OCI-LY7 (cell line): ENCODE data around the gene ANK3. TPM values are rescaled to one million over a fixed set of nuclear protein-coding genes. Genes with fewer than 3 reads are reported as not detected.

ENCODE experiments used
- BruUV-seq: library from RNA; stranded (reverse); fragments of 400-500 nt; replicated peaks from 2 replicates; lab custom pipeline; 2021; lab: Mats Ljungman, UMichigan
- CTCF ChIA-PET: fragments of 300-600 bp; sonication (Branson Sonifier 250); formaldehyde crosslinking; loops from one replicate; lab custom pipeline; 2022; ENCODE audit warnings: antibody characterized with exemption; ENCODE audit not compliant: unreplicated experiment; lab: Charles Lee
- POLR2A ChIA-PET: fragments of 300-600 bp; sonication (Branson Sonifier 250); formaldehyde crosslinking; loops from one replicate; lab custom pipeline; 2022; ENCODE audit warnings: antibody characterized with exemption; lab: Charles Lee
- DNase-seq: peaks from one replicate; pipeline ENCODE4 v3.0.0-alpha.2; 2015; ENCODE audit warnings: low spot score
- H2AFZ ChIP-seq: fragments of 200-600 bp; sonication (generic), shearing (Covaris generic); 2 replicates; pipeline ENCODE4 v1.6.1; 2014; ENCODE audit warnings: mild to moderate bottlenecking, antibody characterized with exemption, low read length, moderate library complexity
- H3K27ac ChIP-seq: fragments of 200-600 bp; sonication (generic); 2 replicates; pipeline ENCODE4 v1.5.1; 2014; ENCODE audit warnings: mixed run types, low read depth, mild to moderate bottlenecking, moderate library complexity, low read length, inconsistent platforms; ENCODE audit not compliant: poor library complexity, severe bottlenecking
- H3K36me3 ChIP-seq: fragments of 200-600 bp; sonication (generic); 2 replicates; pipeline ENCODE4 v1.6.1; 2014; ENCODE audit warnings: mild to moderate bottlenecking, antibody characterized with exemption, low read length, moderate library complexity, mixed read lengths; ENCODE audit not compliant: insufficient read depth
- H3K4me1 ChIP-seq: fragments of 200-600 bp; sonication (generic); 2 replicates; pipeline ENCODE4 v1.5.1; 2014; ENCODE audit warnings: mild to moderate bottlenecking, low read length; ENCODE audit not compliant: insufficient read depth, poor library complexity, severe bottlenecking
- H3K4me2 ChIP-seq: fragments of 200-600 bp; sonication (generic); 2 replicates; pipeline ENCODE4 v1.6.1; 2014; ENCODE audit warnings: mild to moderate bottlenecking, low read length
- H3K4me3 ChIP-seq: fragments of 200-600 bp; sonication (generic); 2 replicates; pipeline ENCODE4 v1.5.1; 2014; ENCODE audit warnings: mild to moderate bottlenecking, low read depth, low read length; ENCODE audit not compliant: poor library complexity, severe bottlenecking
- H3K79me2 ChIP-seq: fragments of 200-600 bp; sonication (generic); 2 replicates; pipeline ENCODE4 v1.6.1; 2016; ENCODE audit warnings: low read depth, mild to moderate bottlenecking, low read length, moderate library complexity, mixed read lengths; ENCODE audit not compliant: insufficient read depth
- H3K9me2 ChIP-seq: fragments of 200-600 bp; sonication (generic); 2 replicates; pipeline ENCODE4 v1.6.1; 2016; ENCODE audit warnings: mild to moderate bottlenecking, low read length, mixed read lengths; ENCODE audit not compliant: insufficient read depth
- H3K9me3 ChIP-seq: fragments of 200-600 bp; sonication (generic); 2 replicates; pipeline ENCODE4 v1.6.1; 2014; ENCODE audit warnings: mild to moderate bottlenecking, mixed run types, low read length, mixed read lengths
- H4K20me1 ChIP-seq: fragments of 200-600 bp; sonication (generic); 2 replicates; pipeline ENCODE4 v1.6.1; 2014; ENCODE audit warnings: mild to moderate bottlenecking, antibody characterized with exemption, low read length, moderate library complexity, mixed read lengths; ENCODE audit not compliant: insufficient read depth
- CTCF ChIP-seq: fragments of 200-600 bp; sonication (generic); conservative IDR thresholded peaks from 2 replicates; pipeline ENCODE4 v1.5.1; 2014; ENCODE audit warnings: mild to moderate bottlenecking, antibody characterized with exemption, low read length, moderate library complexity, mixed read lengths
- EZH2phosphoT487 ChIP-seq: fragments of 200-600 bp; sonication (generic); IDR thresholded peaks from 2 replicates; pipeline ENCODE4 v1.6.1; 2018; ENCODE audit warnings: low read depth, borderline replicate concordance, mild to moderate bottlenecking, mixed run types, antibody characterized with exemption, low read length, moderate library complexity, mixed read lengths
- intact Hi-C: fragments of 100-400 bp; cut with micrococcal nuclease; formaldehyde crosslinking; loops from one replicate; pipeline ENCODE4 v1.10.0; 2022; ENCODE audit not compliant: unreplicated experiment
- total RNA-seq, 2 experiments: library from RNA; depleted of rRNA in 1 of 2; stranded (reverse); fragments of >200 nt in 1 of 2; shearing (Covaris generic) in 1 of 2; gene quantifications; 2 replicates each; pipeline ENCODE4 v1.2.3, GENCODE V29; 2014 to 2022

The ANK3 gene
- total RNA-seq, 2 experiments from 2014 or later = 0.13 to 0.49 TPM

- DNase-seq = no peak
- no peak overlapping the region for H2AFZ ChIP-seq
- no peaks in the 10 kb centered on the region for H3K4me1 ChIP-seq
- no peak for TF ChIP-seq EZH2phosphoT487
- no peaks in the 10 kb centered on the region for H3K79me2 ChIP-seq
- no peaks in the 10 kb centered on the region for H4K20me1 ChIP-seq
- no TSS peak for BruUV-seq
- CTCF ChIA-PET = no interaction called here
- no peak overlapping the region for H3K4me3 ChIP-seq
- no peaks in the 10 kb centered on the region for H3K36me3 ChIP-seq
- intact Hi-C loops = no loop called here
- H3K4me2 ChIP-seq = no peak overlapping the region
- no peaks in the 10 kb centered on the region for H3K9me3 ChIP-seq
- POLR2A ChIA-PET = interaction anchor here (0.7 kb wide), 1 partner anchor 833 kb away, joined by 4 read pairs; no protein-coding TSS in a partner anchor
- H3K9me2 ChIP-seq = no peaks in the 10 kb centered on the region
- H3K27ac ChIP-seq = no peak overlapping the region
Observed at GRCh38 chr10:60140651-60141632, 248.7 kb downstream of the ANK3 start.

- intact Hi-C loops = no loop called here
- Histone ChIP-seq H3K79me2 (no peaks in the 10 kb centered on the region), H3K27ac (no peak overlapping the region), H3K4me1 (no peaks in the 10 kb centered on the region), H4K20me1 (no peaks in the 10 kb centered on the region), H3K9me2 (no peaks in the 10 kb centered on the region), H3K9me3 (no peaks in the 10 kb centered on the region), H2AFZ (no peak overlapping the region), H3K36me3 (no peaks in the 10 kb centered on the region), H3K4me2 (no peak overlapping the region), H3K4me3 (no peak overlapping the region)
- BruUV-seq = no TSS peak
- ChIA-PET CTCF (no interaction called here), POLR2A (interaction anchor here (1.2 kb wide), 1 partner anchor 88 kb away, joined by 3 read pairs; no protein-coding TSS in a partner anchor)
- TF ChIP-seq EZH2phosphoT487 (no peak), CTCF (no peak)
- no peak for DNase-seq
Observed at GRCh38 chr10:60139798-60140566, 249.7 kb downstream of the ANK3 start.

GRCh38 chr10:60139290-60139689, 250.4 kb downstream of the ANK3 start:
- no peaks in the 10 kb centered on the region for H3K36me3 ChIP-seq
- no peaks in the 10 kb centered on the region for H3K4me1 ChIP-seq
- intact Hi-C loops = no loop called here
- H3K4me3 ChIP-seq = no peak overlapping the region
- no peak overlapping the region for H3K4me2 ChIP-seq
- H2AFZ ChIP-seq = no peak overlapping the region
- no peaks in the 10 kb centered on the region for H3K79me2 ChIP-seq
- H3K9me3 ChIP-seq = no peaks in the 10 kb centered on the region
- H4K20me1 ChIP-seq = no peaks in the 10 kb centered on the region
- DNase-seq = no peak
- TF ChIP-seq EZH2phosphoT487 (no peak), CTCF (no peak)
- H3K27ac ChIP-seq = no peak overlapping the region
- BruUV-seq = no TSS peak
- ChIA-PET CTCF (no interaction called here), POLR2A (interaction anchor here (1.2 kb wide), 1 partner anchor 89 kb away, joined by 3 read pairs; no protein-coding TSS in a partner anchor)
- H3K9me2 ChIP-seq = no peaks in the 10 kb centered on the region
